HFFc6 (cell line): ENCODE data around the gene ERMARD. TPM values are rescaled to one million over a fixed set of nuclear protein-coding genes. Genes with fewer than 3 reads are reported as not detected.

ENCODE experiments used
- DNase-seq: peaks from one replicate; pipeline ENCODE4 v3.0.0-alpha.2; 2018
- H3K27ac Mint-ChIP-seq: 2 replicates; pipeline ENCODE4 v1.8.0; 2020; ENCODE audit warnings: mild to moderate bottlenecking, mixed read lengths
- H3K27me3 Mint-ChIP-seq: 2 replicates; pipeline ENCODE4 v1.8.0; 2021; ENCODE audit warnings: mild to moderate bottlenecking, moderate library complexity, mixed read lengths; ENCODE audit not compliant: insufficient read depth
- H3K36me3 Mint-ChIP-seq: 2 replicates; pipeline ENCODE4 v1.8.0; 2021; ENCODE audit warnings: low read depth, mixed read lengths
- H3K4me1 Mint-ChIP-seq: 2 replicates; pipeline ENCODE4 v1.8.0; 2020; ENCODE audit warnings: low read depth, mixed read lengths
- H3K4me3 Mint-ChIP-seq: 2 replicates; pipeline ENCODE4 v1.8.0; 2020; ENCODE audit warnings: mild to moderate bottlenecking, moderate library complexity, mixed read lengths
- H3K9me3 Mint-ChIP-seq: 2 replicates; pipeline ENCODE4 v1.8.0; 2020; ENCODE audit warnings: mild to moderate bottlenecking, mixed read lengths
- total RNA-seq, 6 experiments: library from RNA; stranded (reverse); fragmentation: NEBNext Ultra II Directional; extraction: Animal tissue kit (Norgen Biotek cat#: 25700); gene quantifications; 2 replicates in 1 of 6; 3 replicates in 5 of 6; pipeline ENCODE4 v1.2.3, GENCODE V29; 2021
- TF ChIP-seq, protein P1 (sequence below): fragments of 200-600 bp; sonication (generic); IDR thresholded peaks from 2 replicates; pipeline ENCODE4 v1.5.0; 2021; ENCODE audit warnings: antibody characterized with exemption, mild to moderate bottlenecking

ERMARD gene
- total RNA-seq, 6 experiments from 2014 or later: 13.7 to 17.5 (median 15.9) TPM

DNA sequence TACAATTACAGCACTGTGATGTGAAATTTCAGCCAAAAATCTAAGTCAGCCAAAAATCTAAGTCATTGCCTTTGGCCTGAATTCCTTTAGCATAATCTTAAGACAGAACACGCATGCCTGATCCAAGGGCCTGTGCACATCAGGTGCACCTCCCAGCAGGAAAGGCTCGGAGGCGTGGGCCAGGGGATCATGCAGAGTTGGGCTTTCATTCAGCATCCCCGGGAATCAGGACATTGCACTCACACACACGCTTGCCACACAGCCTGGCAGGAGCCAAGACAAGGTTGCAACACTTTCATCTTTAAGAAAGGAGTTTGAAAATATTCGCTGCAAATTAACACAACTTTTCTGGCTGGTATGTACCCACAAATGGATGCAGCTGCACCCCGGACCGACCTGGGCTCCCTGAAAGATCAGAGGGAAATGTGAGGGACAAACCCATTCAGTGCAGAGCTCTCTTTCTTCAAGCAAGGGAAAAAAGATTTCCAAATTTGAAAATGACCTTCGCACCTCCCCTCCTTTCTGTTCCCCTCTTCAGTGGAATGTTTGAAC, 48.8 kb downstream of the ERMARD start:
- H3K9me3 Mint-ChIP-seq: no peaks in the 10 kb centered on the region
- H3K4me3 Mint-ChIP-seq: no peak overlapping the region
- DNase-seq: no peak
- no peak overlapping the region for H3K27ac Mint-ChIP-seq
- TF ChIP-seq, protein P1, sequence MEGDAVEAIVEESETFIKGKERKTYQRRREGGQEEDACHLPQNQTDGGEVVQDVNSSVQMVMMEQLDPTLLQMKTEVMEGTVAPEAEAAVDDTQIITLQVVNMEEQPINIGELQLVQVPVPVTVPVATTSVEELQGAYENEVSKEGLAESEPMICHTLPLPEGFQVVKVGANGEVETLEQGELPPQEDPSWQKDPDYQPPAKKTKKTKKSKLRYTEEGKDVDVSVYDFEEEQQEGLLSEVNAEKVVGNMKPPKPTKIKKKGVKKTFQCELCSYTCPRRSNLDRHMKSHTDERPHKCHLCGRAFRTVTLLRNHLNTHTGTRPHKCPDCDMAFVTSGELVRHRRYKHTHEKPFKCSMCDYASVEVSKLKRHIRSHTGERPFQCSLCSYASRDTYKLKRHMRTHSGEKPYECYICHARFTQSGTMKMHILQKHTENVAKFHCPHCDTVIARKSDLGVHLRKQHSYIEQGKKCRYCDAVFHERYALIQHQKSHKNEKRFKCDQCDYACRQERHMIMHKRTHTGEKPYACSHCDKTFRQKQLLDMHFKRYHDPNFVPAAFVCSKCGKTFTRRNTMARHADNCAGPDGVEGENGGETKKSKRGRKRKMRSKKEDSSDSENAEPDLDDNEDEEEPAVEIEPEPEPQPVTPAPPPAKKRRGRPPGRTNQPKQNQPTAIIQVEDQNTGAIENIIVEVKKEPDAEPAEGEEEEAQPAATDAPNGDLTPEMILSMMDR: no peak
- peaks cover 8% of the 10 kb centered on the region for H3K27me3 Mint-ChIP-seq
- no peaks in the 10 kb centered on the region for H3K36me3 Mint-ChIP-seq
- peaks cover 8% of the 10 kb centered on the region for H3K4me1 Mint-ChIP-seq

DNA sequence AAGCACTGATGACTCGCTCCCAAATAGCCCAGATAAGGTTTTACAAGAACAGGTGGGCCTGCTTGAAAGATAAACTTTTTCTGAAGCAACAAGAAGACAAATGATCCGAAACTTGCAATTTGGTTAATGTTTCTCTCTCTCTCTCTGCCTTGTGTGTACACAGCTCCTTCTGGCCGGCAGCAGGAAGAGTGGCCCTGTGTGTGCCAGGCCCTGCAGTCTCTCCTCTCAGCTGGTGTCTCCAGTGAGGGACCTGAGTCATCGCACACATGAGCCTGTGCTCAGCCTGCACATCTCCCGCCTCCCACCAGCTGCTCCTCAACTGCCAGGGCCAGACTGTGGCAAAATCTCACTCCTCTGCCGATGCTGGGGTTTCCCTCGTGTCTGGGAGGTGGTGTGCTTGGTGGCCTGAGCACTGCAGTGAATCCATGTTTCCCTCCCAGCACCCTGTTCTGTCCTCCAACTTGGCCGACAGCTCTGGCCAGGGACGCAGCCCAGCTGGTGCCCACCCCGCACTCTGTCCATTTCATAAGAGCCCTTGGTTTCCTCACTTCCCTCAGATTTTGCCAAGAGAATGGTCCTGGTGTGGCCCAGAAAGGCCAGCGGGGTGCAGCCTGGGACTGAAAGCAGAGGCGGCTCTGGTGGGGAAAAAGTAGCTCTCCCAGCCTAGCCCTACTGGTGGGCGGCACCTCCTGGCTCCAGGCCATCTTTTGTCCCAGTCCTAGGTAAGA, 49.4 kb downstream of the ERMARD start:
- Mint-ChIP-seq H3K9me3 (no peaks in the 10 kb centered on the region), H3K27ac (no peak overlapping the region), H3K4me1 (peaks cover 8% of the 10 kb centered on the region), H3K36me3 (no peaks in the 10 kb centered on the region), H3K27me3 (peaks cover 4% of the 10 kb centered on the region; the same call in 1 of the 2 replicates), H3K4me3 (no peak overlapping the region)
- TF ChIP-seq, protein P1: no peak
- DNase-seq: peak; percentile 58

DNA sequence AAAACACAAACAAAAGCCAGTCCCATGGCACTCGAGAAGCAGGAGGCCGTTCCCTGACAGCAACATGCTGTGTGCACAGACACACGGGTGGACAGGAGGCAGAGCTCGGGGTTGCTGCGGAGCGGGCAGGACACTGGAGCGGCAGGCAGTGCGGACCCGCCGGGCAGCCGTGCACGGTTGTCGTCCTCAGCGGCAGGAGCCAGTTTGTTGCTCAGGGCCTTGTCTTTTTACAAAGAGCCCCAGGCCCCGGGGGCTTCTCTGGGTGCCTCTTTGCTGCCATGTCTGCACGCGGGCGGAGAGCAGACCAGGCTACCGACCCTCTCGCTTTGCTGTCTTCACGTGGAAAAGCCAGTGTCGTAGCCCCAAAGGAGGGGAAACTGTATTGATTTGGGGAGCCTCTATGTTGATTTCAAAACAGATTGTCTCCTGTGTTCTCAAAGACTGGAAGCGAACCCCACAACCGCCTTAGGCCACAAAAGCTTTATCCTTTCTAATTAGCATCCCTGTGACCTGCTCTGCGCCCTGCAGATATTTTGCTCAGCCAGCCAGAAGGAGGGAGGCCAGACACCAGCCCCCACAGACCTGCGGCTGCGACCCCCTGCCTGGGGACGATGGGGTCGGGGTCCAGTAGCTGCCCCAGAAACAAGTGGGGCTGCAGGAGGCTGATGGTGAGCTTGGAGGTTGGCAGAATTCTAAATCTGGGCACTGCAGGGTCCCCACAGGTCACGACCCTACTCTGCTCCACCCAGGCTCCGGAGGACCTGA, 50.2 kb downstream of the ERMARD start:
- peaks cover 8% of the 10 kb centered on the region for H3K27me3 Mint-ChIP-seq
- no peaks in the 10 kb centered on the region for H3K9me3 Mint-ChIP-seq
- no peak overlapping the region for H3K4me3 Mint-ChIP-seq
- DNase-seq: no peak
- no peaks in the 10 kb centered on the region for H3K36me3 Mint-ChIP-seq
- peaks cover 8% of the 10 kb centered on the region for H3K4me1 Mint-ChIP-seq
- no peak overlapping the region for H3K27ac Mint-ChIP-seq
- TF ChIP-seq, protein P1: no peak

DNA sequence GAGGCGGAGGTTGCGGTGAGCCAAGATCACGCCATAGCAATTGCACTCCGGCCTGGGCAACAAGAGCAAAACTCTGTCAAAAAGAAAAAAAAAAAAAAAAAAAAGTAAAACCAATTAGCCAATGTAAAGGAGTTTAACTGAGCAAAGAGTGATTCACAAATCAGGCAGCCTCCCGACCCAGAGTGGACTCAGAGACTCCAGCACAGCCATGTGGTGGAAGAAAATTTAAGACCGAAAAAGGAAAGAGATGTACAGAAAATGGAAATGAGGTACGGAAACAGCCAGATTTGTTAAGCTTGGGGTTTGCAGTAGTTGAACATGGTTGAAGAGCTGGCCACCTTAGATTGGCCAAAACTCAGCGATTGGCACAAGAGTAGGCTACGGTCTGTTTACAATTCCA, 51.4 kb downstream of the ERMARD start:
- TF ChIP-seq, protein P1: no peak
- H3K27me3 Mint-ChIP-seq: peaks cover 11% of the 10 kb centered on the region
- H3K4me3 Mint-ChIP-seq: no peak overlapping the region
- peaks cover 8% of the 10 kb centered on the region for H3K4me1 Mint-ChIP-seq
- H3K9me3 Mint-ChIP-seq: no peaks in the 10 kb centered on the region
- no peak for DNase-seq
- H3K36me3 Mint-ChIP-seq: no peaks in the 10 kb centered on the region
- H3K27ac Mint-ChIP-seq: no peak overlapping the region

DNA sequence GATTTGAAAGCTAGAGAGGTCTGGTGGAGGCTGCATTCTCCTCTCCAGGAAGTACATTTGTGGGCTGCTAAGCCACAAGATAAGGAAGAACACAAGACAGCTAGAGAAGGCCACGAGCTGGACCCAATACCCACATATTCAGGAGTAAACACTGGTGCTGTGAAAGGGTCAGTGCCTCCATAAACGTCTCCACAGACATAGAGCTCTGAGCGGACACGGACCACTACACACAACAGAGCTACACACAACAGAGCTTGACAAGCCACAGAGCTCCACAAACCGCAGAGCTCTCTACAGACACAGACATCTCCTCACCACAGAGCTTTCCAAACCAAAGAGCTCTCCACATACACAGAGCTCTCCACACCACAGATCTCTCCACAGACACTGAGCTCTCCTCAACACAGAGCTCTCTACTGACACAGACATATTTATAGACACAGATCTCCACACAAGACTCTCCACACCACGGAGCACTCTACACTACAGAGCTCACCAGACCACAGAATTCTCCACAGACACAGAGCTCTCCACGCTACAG, 51.9 kb downstream of the ERMARD start:
- H3K27me3 Mint-ChIP-seq: peaks cover 11% of the 10 kb centered on the region

More for the DNA sequence above, 51.9 kb downstream of the ERMARD start:
- H3K36me3 Mint-ChIP-seq: no peaks in the 10 kb centered on the region
- TF ChIP-seq, protein P1: no peak
- no peaks in the 10 kb centered on the region for H3K9me3 Mint-ChIP-seq
- H3K4me1 Mint-ChIP-seq: peaks cover 8% of the 10 kb centered on the region
- H3K4me3 Mint-ChIP-seq: no peak overlapping the region
- DNase-seq: no peak
- no peak overlapping the region for H3K27ac Mint-ChIP-seq
